GM18909 (cell line): ENCODE results near the gene FOXD2.
"Not testable (repeated sequence)": the region's sequence is repeated elsewhere in the genome, so short reads cannot be mapped to it uniquely, and the experiment has no call there.

ENCODE experiments used
- ATAC-seq: cut with Tn5 transposase; IDR thresholded peaks from one replicate; pipeline ENCODE4 v1.9.1; 2021; ENCODE audit warnings: mild to moderate bottlenecking; ENCODE audit not compliant: unreplicated experiment, poor library complexity

FOXD2 gene

GRCh38 chr1:47439017-47439818 is 1.4 kb downstream of the FOXD2 start:
- no peak for ATAC-seq

DNA sequence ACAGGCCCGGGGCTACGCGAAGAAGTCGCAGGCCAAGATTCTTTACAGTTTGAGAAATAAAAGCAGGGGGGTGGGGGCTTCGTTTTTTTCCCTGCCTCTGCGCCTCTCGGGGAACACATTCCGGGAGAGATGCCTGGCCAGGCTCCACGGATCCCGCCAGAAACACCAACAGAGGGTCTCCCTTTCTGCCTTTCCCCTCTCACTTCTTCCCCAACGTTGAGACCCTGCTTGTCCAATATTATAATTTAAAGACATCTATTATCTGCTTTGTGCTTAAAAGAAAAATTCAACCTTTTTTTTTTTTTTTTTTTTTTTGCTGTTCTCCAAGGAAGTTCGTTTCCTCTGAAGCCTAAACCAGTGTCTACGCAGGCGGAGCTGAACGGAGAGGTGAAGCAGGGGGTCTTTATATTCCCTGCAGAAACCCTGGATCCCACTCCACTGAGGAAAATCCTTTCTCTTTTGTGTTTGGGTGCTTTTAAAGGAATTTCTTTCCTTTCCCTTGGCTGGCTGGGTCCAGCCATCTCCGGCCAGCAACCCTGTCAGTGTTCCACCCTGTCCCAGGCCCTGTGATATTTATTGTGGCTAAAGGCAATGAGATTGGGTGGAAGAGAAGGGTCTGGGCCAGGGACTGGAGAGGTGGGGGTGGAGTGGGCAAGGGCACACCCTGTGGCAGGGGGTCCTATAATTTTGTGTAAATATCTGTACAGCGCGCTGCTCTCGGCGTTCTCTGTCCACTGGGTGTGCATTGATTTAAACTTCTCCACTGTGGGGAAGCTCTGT is 2.2 kb downstream of the FOXD2 start:
- ATAC-seq = no peak

DNA sequence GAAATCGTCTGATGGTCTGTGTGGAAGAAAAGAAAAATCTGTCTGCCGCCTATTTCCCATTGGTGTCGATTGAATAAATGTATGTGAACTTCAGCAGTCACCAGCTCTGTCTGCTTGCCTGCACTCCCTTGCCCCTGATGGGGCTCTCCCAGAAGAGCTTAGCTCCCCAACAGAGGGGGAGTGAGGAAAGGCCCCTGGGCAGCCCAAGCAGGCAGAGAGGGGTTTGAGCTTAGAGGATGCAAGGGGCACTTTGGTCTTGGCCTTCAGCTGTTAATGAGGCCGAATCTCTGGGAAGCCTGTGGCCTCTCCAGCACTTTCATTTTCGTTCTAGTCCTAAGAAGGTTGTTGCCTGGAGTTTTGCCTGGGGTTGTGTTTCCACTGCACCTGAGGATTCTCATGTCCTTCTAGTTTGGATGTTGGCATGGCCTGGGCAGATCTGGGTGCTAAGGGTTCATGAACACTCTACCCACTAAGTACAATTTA is 2.8 kb downstream of the FOXD2 start:
- ATAC-seq = no peak

DNA sequence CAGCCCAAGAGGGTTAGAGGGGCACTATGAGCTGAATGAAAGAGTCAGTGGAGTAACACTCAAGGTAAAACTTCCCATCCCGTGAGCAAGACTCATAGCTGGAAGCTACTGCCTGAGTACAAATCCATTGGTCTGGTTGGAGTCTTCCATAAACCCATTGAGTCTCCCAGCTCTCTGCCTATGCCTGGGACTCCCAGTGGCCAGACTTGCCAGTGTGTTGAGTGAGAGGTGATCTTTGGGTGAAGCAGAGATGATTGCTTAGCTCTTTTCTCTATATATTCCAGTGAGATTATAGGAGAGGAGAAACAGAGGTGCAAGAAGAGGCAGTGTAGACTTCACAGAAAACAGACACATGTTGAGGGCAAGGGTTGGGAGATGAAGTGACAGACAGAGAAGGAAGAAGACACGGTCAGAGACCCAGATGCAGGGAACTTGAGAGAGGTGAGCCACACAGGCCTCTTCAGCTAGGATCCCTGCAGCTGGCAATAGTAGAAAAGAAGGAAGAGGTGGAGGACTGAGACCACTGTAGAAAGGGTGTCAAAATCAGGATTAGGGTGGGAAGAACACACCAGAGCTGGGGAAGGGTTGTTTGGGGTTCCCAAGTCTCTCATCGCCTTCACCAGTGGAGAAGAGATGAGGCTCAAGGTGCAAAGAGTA is 3.7 kb downstream of the FOXD2 start:
- ATAC-seq = no peak

DNA sequence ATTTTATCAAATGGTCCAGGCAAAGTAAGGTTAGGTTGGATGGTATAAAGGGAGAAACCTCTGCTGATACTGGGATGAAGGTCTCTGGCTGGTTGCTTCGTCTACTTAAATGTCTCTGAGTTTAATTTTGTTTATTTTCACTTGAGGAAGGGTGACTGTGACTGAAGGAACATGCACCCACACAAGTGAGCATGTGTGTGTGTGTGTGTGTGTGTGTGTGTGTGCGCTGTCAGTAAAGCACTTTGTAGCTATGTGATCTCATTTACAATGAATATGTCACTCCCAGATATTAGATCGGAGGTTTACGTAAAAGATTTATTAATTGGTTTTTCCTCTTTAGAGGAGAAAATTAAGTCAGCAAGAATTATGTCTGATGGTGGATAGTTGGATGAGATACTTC is 4.4 kb downstream of the FOXD2 start:
- ATAC-seq = no peak

DNA sequence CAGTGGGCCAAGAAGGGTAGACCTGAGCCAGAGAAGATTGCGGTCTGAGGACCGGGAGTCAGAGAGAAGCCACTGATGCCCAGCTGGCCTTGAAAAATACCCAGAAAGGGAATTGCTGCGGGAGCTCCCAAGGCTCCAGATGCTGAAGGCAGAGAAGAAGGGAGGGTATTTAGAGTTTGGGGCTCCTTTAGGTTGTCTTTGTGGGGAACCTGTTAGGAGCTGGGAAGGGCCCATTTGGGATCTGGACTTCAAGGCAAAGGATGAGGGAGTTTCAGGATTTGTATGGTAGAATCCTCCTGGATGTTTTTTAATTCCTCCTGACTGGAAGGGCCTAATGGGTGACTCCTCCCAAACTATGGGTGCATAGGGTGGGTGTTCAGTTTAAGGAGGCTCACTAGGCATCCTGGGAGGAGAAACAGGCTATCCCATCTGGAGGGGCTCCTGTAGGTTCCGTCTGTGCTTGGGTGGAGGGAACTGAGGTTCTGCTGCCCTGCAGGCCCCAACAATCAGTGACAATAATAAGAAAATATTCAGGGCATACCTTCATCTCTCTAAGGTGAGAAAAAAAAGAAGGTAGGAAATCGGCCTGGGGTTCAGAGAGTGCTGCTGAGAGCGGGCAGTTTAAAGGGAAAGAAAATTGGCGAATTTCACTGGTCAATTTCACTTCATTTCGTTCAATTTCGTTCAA is 5.1 kb downstream of the FOXD2 start:
- no peak for ATAC-seq

- ATAC-seq = no peak
Observed at GRCh38 chr1:47443530-47444296, 5.9 kb downstream of the FOXD2 start.

- no peak for ATAC-seq
Observed at GRCh38 chr1:47444297-47444561, 6.4 kb downstream of the FOXD2 start.

DNA sequence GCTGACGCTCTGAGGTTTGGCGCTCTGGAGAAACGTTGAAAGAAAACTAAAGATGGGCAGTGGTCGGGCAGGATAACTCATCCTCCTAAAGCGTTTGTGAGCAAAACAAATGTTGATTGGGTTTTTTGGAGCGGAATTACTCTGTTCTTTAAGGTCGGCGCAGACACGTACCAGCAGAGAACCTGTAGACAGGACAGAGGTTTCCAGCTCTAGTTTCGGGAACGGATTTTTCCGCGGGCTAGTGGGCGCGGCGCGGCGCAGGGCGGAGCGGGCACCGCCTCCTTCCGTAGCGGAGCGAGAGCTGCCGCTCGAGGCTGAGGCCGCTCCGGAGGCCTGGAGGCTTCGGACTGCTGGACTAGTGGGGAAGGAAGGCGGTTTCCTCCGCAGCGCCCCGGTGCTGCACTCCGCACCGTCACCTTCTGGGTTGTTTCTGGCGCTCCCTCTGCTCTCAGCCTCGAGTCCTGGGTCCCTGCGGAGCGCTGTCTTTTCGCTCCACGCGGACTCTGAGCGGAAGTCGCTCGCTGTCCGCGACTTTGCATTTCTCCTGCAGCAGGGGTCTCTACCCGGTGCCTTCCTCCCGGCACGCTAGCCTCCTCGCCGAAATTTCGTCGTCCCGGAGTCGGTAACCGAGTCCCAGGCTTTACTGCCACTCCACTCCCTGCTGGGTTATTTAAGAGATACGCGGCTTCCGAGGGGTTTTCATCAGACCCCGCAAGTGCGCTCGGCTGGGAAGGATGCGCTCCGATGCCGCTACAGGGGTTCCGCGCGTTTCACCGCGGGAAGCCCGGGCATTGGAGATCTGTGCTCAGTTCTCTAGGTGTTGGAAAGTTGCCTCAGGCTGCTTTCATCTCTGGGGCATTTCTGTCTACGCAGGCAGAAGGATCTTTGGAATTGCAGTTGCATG is 7.0 kb downstream of the FOXD2 start:
- ATAC-seq = no peak

GRCh38 chr1:47445823-47446550 is 8.1 kb downstream of the FOXD2 start:
- ATAC-seq = no peak

GRCh38 chr1:47448462-47449222 is 10.8 kb downstream of the FOXD2 start:
- ATAC-seq = no peak

GRCh38 chr1:47449822-47450552 is 12.1 kb downstream of the FOXD2 start:
- ATAC-seq = no peak

- no peak for ATAC-seq
Observed at GRCh38 chr1:47450606-47451005, 12.8 kb downstream of the FOXD2 start.

DNA sequence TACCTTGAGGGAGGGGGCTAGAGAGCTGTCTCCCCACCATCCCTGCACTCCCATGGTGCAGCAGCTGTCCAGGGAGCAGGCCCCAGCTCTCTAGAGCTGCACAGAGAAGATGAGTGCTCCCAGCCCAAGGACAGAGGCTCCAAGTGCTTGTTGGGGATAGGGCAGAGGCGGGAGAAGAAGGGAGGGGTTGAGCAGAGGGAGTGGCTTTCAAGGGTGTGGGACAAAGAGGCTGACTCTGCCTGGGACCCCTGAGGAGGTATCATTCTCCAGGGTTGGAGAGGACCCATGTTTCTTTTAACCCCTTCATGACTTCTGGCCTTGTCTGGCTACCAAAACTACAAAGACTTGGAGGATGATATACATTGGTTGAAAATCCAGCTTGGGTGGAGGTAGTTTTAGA is 14.6 kb downstream of the FOXD2 start:
- no peak for ATAC-seq

DNA sequence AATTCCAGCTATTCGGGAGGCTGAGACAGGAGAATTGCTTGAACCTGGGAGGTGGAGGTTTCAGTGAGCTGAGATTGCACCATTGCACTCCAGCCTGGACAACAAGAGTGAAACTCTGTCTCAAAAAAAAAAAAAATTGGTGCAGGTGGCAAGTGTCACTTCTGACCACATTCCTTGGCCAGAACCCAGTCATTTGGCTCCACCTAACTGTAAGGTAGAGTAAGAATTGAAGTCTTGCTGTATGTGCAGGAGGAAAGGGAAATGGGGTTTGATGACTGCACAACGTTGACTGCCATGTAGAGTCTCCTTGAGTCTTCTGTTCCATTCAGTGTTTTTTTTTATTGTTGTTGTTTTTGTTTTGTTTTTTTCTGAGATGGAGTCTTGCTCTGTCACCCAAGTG is 16.1 kb downstream of the FOXD2 start:
- ATAC-seq = not testable (repeated sequence)

- ATAC-seq = no peak
Observed at GRCh38 chr1:47456250-47456649, 18.4 kb downstream of the FOXD2 start.

DNA sequence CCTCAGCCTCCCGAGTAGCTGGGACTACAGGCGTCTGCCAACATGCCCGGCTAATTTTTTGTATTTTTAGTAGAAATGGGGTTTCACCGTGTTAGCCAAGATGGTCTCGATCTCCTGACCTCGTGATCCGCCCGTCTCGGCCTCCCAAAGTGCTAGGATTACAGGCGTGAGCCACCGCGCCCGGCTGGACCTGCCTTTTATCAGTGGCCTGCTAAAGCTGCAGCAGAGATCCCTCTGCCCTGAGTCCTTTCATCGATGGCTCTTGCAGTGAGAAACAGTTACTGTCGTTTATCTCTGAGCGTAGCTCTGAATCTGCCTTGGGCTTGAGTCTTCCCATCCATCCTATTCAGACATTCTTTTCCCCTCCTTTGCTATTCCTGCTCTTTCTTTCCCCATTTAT is 19.7 kb downstream of the FOXD2 start:
- ATAC-seq = not testable (repeated sequence)
